ENCODE results near the gene CTU2.

DNA sequence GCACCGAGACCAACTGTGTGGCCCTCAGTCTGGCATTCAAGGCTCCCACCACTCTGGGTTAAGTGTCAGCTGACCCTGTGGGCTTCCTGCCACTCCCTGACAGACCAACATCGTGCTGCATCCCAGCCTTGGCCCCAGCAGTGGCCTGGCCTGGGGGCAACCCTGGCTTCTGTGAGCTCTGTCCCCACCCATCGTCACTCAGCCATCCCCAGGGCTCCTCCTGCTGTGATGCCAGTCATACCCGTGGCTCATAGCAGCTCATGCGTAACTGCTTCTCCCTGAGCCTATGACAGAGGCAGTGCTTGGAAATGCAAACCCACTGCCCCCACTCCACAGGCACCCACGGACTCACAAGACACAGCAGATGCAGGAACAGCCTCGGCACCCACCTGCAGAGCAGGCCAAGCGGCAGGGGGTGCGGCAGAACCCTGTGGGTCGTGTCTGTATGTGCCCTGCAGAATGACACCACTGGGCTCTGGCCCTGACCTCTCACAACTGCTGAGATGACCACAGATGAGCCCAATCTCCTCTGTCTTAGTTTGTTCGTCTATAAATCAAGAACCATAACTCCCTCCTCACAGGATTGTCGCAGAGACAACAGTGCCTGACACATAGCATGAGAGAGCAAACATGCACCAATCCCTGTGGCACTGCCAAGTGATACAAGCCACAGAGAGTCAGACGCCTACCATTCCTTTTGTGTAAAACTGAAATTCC is 52.1 kb downstream of the CTU2 start:
- TF ChIP-seq, protein P1, sequence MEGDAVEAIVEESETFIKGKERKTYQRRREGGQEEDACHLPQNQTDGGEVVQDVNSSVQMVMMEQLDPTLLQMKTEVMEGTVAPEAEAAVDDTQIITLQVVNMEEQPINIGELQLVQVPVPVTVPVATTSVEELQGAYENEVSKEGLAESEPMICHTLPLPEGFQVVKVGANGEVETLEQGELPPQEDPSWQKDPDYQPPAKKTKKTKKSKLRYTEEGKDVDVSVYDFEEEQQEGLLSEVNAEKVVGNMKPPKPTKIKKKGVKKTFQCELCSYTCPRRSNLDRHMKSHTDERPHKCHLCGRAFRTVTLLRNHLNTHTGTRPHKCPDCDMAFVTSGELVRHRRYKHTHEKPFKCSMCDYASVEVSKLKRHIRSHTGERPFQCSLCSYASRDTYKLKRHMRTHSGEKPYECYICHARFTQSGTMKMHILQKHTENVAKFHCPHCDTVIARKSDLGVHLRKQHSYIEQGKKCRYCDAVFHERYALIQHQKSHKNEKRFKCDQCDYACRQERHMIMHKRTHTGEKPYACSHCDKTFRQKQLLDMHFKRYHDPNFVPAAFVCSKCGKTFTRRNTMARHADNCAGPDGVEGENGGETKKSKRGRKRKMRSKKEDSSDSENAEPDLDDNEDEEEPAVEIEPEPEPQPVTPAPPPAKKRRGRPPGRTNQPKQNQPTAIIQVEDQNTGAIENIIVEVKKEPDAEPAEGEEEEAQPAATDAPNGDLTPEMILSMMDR (IDR thresholded peaks at IDR 0.05) = no peak
- TF ChIP-seq EZH2 (IDR thresholded peaks at IDR 0.05; ENCODE audit: borderline replicate concordance, insufficient read depth, low read depth, low read length, poor library complexity, severe bottlenecking) = no peak
